ENCODE results near the gene USO1. TPM values are rescaled to one million over a fixed set of nuclear protein-coding genes. Genes with fewer than 3 reads are reported as not detected.

Gene USO1
- total and polyA plus RNA-seq, 2 experiments from 2014 or later, result 74.2 to 117 TPM

GRCh38 chr4:75823812-75824211, 99.4 kb downstream of the USO1 start:
- no peak for TF ChIP-seq EZH2phosphoT487 (IDR thresholded peaks at IDR 0.05; ENCODE audit: insufficient read depth, low read depth)
- no peak for TF ChIP-seq EZH2 (IDR thresholded peaks at IDR 0.05; ENCODE audit: insufficient read depth, poor library complexity, severe bottlenecking)
- no peaks in the 10 kb centered on the region for H3K9me2 ChIP-seq (ENCODE audit: insufficient read depth)
- in situ Hi-C loops (cut with MboI), result no loop called here

GRCh38 chr4:75830906-75831305, 106.5 kb downstream of the USO1 start:
- no peaks in the 10 kb centered on the region for H3K27me3 ChIP-seq (replicated peaks; ENCODE audit: insufficient read depth)
- no peak for DNase-seq
- TF ChIP-seq EZH2 (IDR thresholded peaks at IDR 0.05; ENCODE audit: insufficient read depth, poor library complexity, severe bottlenecking) (no peak), EZH2phosphoT487 (IDR thresholded peaks at IDR 0.05; ENCODE audit: insufficient read depth, low read depth) (no peak)
- no peaks in the 10 kb centered on the region for H3K79me2 ChIP-seq (ENCODE audit: insufficient read depth)
- no peak overlapping the region for H3K4me3 ChIP-seq
- no peak overlapping the region for H3K9ac ChIP-seq
- no peaks in the 10 kb centered on the region for H3K36me3 ChIP-seq (ENCODE audit: low read depth)
- H3K9me3 ChIP-seq (ENCODE audit: low read depth), result no peaks in the 10 kb centered on the region
- no peaks in the 10 kb centered on the region for H3F3A ChIP-seq (ENCODE audit: insufficient read depth)
- in situ Hi-C loops (cut with MboI), result no loop called here
- no peaks in the 10 kb centered on the region for H3K9me2 ChIP-seq (ENCODE audit: insufficient read depth)
- H3K4me1 ChIP-seq (ENCODE audit: insufficient read depth), result no peaks in the 10 kb centered on the region; the same call in 1 of the 2 replicates
- no peak overlapping the region for H3K27ac ChIP-seq
- H3K4me2 ChIP-seq (ENCODE audit: unreplicated experiment), result no peak overlapping the region
- 25 to 29% methylated on average over 1 of the region's 1 CpG for WGBS, 2 experiments (ENCODE audit: low coverage in 1 of 2, low lambda C conversion rate in 2 of 2, missing lambda C conversion rate in 2 of 2)
- H4K20me1 ChIP-seq (ENCODE audit: insufficient read depth), result no peaks in the 10 kb centered on the region
- H2AFZ ChIP-seq, result no peak overlapping the region

More at GRCh38 chr4:75823812-75824211, 99.4 kb downstream of the USO1 start:
- no peak overlapping the region for H3K4me2 ChIP-seq (ENCODE audit: unreplicated experiment)
- peaks cover 7% of the 10 kb centered on the region for H3F3A ChIP-seq (ENCODE audit: insufficient read depth)
- H3K36me3 ChIP-seq (ENCODE audit: low read depth), result no peaks in the 10 kb centered on the region
- H3K9ac ChIP-seq, result no peak overlapping the region
- H3K27ac ChIP-seq, result no peak overlapping the region
- no peak overlapping the region for H2AFZ ChIP-seq
- H3K79me2 ChIP-seq (ENCODE audit: insufficient read depth), result no peaks in the 10 kb centered on the region
- H3K9me3 ChIP-seq (ENCODE audit: low read depth), result no peaks in the 10 kb centered on the region
- 29 to 43% methylated on average over 2 of the region's 2 CpGs for WGBS, 2 experiments (ENCODE audit: low coverage in 1 of 2, low lambda C conversion rate in 2 of 2, missing lambda C conversion rate in 2 of 2)
- no peak for DNase-seq
- H3K4me1 ChIP-seq (ENCODE audit: insufficient read depth), result no peaks in the 10 kb centered on the region
- H4K20me1 ChIP-seq (ENCODE audit: insufficient read depth), result no peaks in the 10 kb centered on the region
- no peak overlapping the region for H3K4me3 ChIP-seq
- no peaks in the 10 kb centered on the region for H3K27me3 ChIP-seq (replicated peaks; ENCODE audit: insufficient read depth)

- H3K4me1 ChIP-seq (ENCODE audit: insufficient read depth), result no peaks in the 10 kb centered on the region; the same call in 1 of the 2 replicates
- no peak overlapping the region for H3K4me2 ChIP-seq (ENCODE audit: unreplicated experiment)
- no peak overlapping the region for H3K27ac ChIP-seq
- no peaks in the 10 kb centered on the region for H3K79me2 ChIP-seq (ENCODE audit: insufficient read depth)
- H3K27me3 ChIP-seq (replicated peaks; ENCODE audit: insufficient read depth), result no peaks in the 10 kb centered on the region
- no peaks in the 10 kb centered on the region for H3K36me3 ChIP-seq (ENCODE audit: low read depth)
- H2AFZ ChIP-seq, result no peak overlapping the region
- H3K9me2 ChIP-seq (ENCODE audit: insufficient read depth), result no peaks in the 10 kb centered on the region
- TF ChIP-seq EZH2 (IDR thresholded peaks at IDR 0.05; ENCODE audit: insufficient read depth, poor library complexity, severe bottlenecking), result no peak
- TF ChIP-seq EZH2phosphoT487 (IDR thresholded peaks at IDR 0.05; ENCODE audit: insufficient read depth, low read depth), result no peak
- H3F3A ChIP-seq (ENCODE audit: insufficient read depth), result no peaks in the 10 kb centered on the region
- H3K9ac ChIP-seq, result no peak overlapping the region
- in situ Hi-C loops (cut with MboI), result no loop called here
- WGBS, 2 experiments (ENCODE audit: low coverage in 1 of 2, low lambda C conversion rate in 2 of 2, missing lambda C conversion rate in 2 of 2), result 65 to 76% methylated on average over 2 of the region's 2 CpGs
- H3K4me3 ChIP-seq, result no peak overlapping the region
- H3K9me3 ChIP-seq (ENCODE audit: low read depth), result no peaks in the 10 kb centered on the region
- no peak for DNase-seq
- no peaks in the 10 kb centered on the region for H4K20me1 ChIP-seq (ENCODE audit: insufficient read depth)
These were observed 107.6 kb downstream of the USO1 start for GRCh38 chr4:75831856-75832405.

- Histone ChIP-seq H3K9ac (no peak overlapping the region), H3K4me2 (ENCODE audit: unreplicated experiment) (no peak overlapping the region), H3K4me3 (no peak overlapping the region), H2AFZ (no peak overlapping the region), H3K9me2 (ENCODE audit: insufficient read depth) (no peaks in the 10 kb centered on the region), H3K36me3 (ENCODE audit: low read depth) (no peaks in the 10 kb centered on the region), H3F3A (ENCODE audit: insufficient read depth) (no peaks in the 10 kb centered on the region), H4K20me1 (ENCODE audit: insufficient read depth) (no peaks in the 10 kb centered on the region), H3K79me2 (ENCODE audit: insufficient read depth) (no peaks in the 10 kb centered on the region), H3K9me3 (ENCODE audit: low read depth) (no peaks in the 10 kb centered on the region), H3K27me3 (replicated peaks; ENCODE audit: insufficient read depth) (no peaks in the 10 kb centered on the region), H3K4me1 (ENCODE audit: insufficient read depth) (no peaks in the 10 kb centered on the region; the same call in 1 of the 2 replicates), H3K27ac (no peak overlapping the region)
- TF ChIP-seq EZH2 (IDR thresholded peaks at IDR 0.05; ENCODE audit: insufficient read depth, poor library complexity, severe bottlenecking) (no peak), EZH2phosphoT487 (IDR thresholded peaks at IDR 0.05; ENCODE audit: insufficient read depth, low read depth) (no peak)
- in situ Hi-C loops (cut with MboI), result no loop called here
- DNase-seq, result no peak
- 45 to 53% methylated on average over 1 of the region's 1 CpG for WGBS, 2 experiments (ENCODE audit: low coverage in 1 of 2, low lambda C conversion rate in 2 of 2, missing lambda C conversion rate in 2 of 2)
These were observed 109.9 kb downstream of the USO1 start for GRCh38 chr4:75834095-75834771.
